Activated CD8-positive, alpha-beta T cell treated with anti-CD3 and anti-CD28 coated beads for 36 hours (primary cell): ENCODE measurements around the gene ARF1. TPM values are rescaled to one million over a fixed set of nuclear protein-coding genes. Genes with fewer than 3 reads are reported as not detected.

Experiments
- ATAC-seq: fragments of 200-7000 bp; cut with Tn5 transposase; one replicate; pipeline ENCODE4 v1.10.0; 2021; ENCODE audit warnings: mild to moderate bottlenecking, moderate library complexity
- CTCF ChIA-PET: fragments of 350-600 bp; sonication (Branson Sonifier 250); formaldehyde crosslinking; loops from one replicate; lab custom pipeline; 2021; ENCODE audit warnings: antibody characterized with exemption; lab: Charles Lee
- POLR2A ChIA-PET: fragments of 350-600 bp; sonication (Branson Sonifier 250); formaldehyde crosslinking; loops from one replicate; lab custom pipeline; 2021; ENCODE audit warnings: antibody characterized with exemption; lab: Charles Lee
- DNase-seq: peaks from one replicate; pipeline ENCODE4 v3.0.0-alpha.2; 2020
- H3K27ac Mint-ChIP-seq: one replicate; pipeline ENCODE4 v1.8.0; 2021; ENCODE audit warnings: mild to moderate bottlenecking, mixed read lengths
- H3K27me3 Mint-ChIP-seq: one replicate; pipeline ENCODE4 v1.8.0; 2021; ENCODE audit warnings: mixed read lengths
- H3K36me3 Mint-ChIP-seq: one replicate; pipeline ENCODE4 v1.8.0; 2021; ENCODE audit warnings: low read depth, mixed read lengths
- H3K4me1 Mint-ChIP-seq: one replicate; pipeline ENCODE4 v1.8.0; 2021; ENCODE audit warnings: low read depth, mixed read lengths
- H3K4me3 Mint-ChIP-seq: one replicate; pipeline ENCODE4 v1.8.0; 2021; ENCODE audit warnings: mild to moderate bottlenecking, moderate library complexity, mixed read lengths
- H3K9me3 Mint-ChIP-seq: one replicate; pipeline ENCODE4 v1.8.0; 2021; ENCODE audit warnings: mixed read lengths
- CTCF ChIP-seq: fragments of 200-600 bp; IDR thresholded peaks from one replicate; pipeline ENCODE4 v1.8.0; 2022; ENCODE audit warnings: antibody characterized with exemption, mild to moderate bottlenecking
- intact Hi-C: fragments of 100-400 bp; cut with micrococcal nuclease; formaldehyde crosslinking; loops from one replicate; pipeline ENCODE4 v1.10.0; 2022
- total RNA-seq, 2 experiments: library from RNA; stranded (reverse); gene quantifications; one replicate each; pipeline ENCODE4 v1.2.3, GENCODE V29; 2021

ARF1 gene
- total RNA-seq, 2 experiments from 2014 or later = 349 to 350 TPM

GRCh38 chr1:228048659-228049298, 33.7 kb upstream of the ARF1 start:
- ChIA-PET POLR2A (interaction anchor here (0.7 to 1.0 kb wide), 3 partner anchors 12 to 70 kb away, joined by 3 to 4 read pairs (median 3); no protein-coding TSS in a partner anchor), CTCF (interaction anchor here (0.9 kb wide), 1 partner anchor 9 kb away, joined by 3 read pairs; no protein-coding TSS in a partner anchor)
- Mint-ChIP-seq H3K4me3 (no peak overlapping the region), H3K4me1 (no peaks in the 10 kb centered on the region), H3K27me3 (peaks cover 16% of the 10 kb centered on the region), H3K36me3 (no peaks in the 10 kb centered on the region), H3K27ac (no peak overlapping the region), H3K9me3 (no peaks in the 10 kb centered on the region)
- no peak for DNase-seq
- intact Hi-C loops = no loop called here
- no peak for ATAC-seq
- no peak for TF ChIP-seq CTCF

GRCh38 chr1:228050571-228051231, 31.8 kb upstream of the ARF1 start:
- Mint-ChIP-seq H3K9me3 (no peaks in the 10 kb centered on the region), H3K36me3 (no peaks in the 10 kb centered on the region), H3K27ac (no peak overlapping the region), H3K4me1 (no peaks in the 10 kb centered on the region), H3K4me3 (no peak overlapping the region), H3K27me3 (peaks cover 20% of the 10 kb centered on the region)
- ATAC-seq = no peak
- no peak for TF ChIP-seq CTCF
- POLR2A ChIA-PET = interaction anchor here (0.6 kb wide), 1 partner anchor 32 kb away, joined by 3 read pairs; the partner anchor contains the start of gene ARF1
- DNase-seq = no peak
- intact Hi-C loops = no loop called here
- CTCF ChIA-PET = no interaction called here

GRCh38 chr1:228058172-228058948, 24.1 kb upstream of the ARF1 start:
- ATAC-seq (no peak), DNase-seq (no peak)
- Mint-ChIP-seq H3K27me3 (peaks cover 41% of the 10 kb centered on the region), H3K4me3 (peak overlapping the region; percentile 55), H3K27ac (no peak overlapping the region), H3K36me3 (no peaks in the 10 kb centered on the region), H3K9me3 (no peaks in the 10 kb centered on the region), H3K4me1 (peaks cover 5% of the 10 kb centered on the region)
- CTCF ChIA-PET = interaction anchor here (1.0 to 1.6 kb wide), 3 partner anchors 9 to 60 kb away, joined by 3 to 7 read pairs (median 3); no protein-coding TSS in a partner anchor
- intact Hi-C loops = no loop called here
- POLR2A ChIA-PET = no interaction called here
- no peak for TF ChIP-seq CTCF

- peak overlapping the region; percentile 55 for H3K4me3 Mint-ChIP-seq
Observed at GRCh38 chr1:228058949-228059633, 23.4 kb upstream of the ARF1 start.

More at GRCh38 chr1:228058949-228059633, 23.4 kb upstream of the ARF1 start:
- ChIA-PET CTCF (interaction anchor here (1.3 to 1.6 kb wide), 3 partner anchors 10 to 60 kb away, joined by 3 to 7 read pairs (median 5); no protein-coding TSS in a partner anchor), POLR2A (no interaction called here)
- ATAC-seq = peak; percentile 62
- peaks cover 38% of the 10 kb centered on the region for H3K27me3 Mint-ChIP-seq
- intact Hi-C loops = no loop called here
- H3K27ac Mint-ChIP-seq = no peak overlapping the region
- TF ChIP-seq CTCF = no peak
- peak; percentile 59 for DNase-seq
- peaks cover 5% of the 10 kb centered on the region for H3K4me1 Mint-ChIP-seq
- H3K9me3 Mint-ChIP-seq = no peaks in the 10 kb centered on the region
- no peaks in the 10 kb centered on the region for H3K36me3 Mint-ChIP-seq
